Uterus (tissue), 4 donors: ENCODE data around the gene DNAJC15. TPM values are rescaled to one million over a fixed set of nuclear protein-coding genes. Genes with fewer than 3 reads are reported as not detected.

Experiments used
- DNase-seq, 2 donors: peaks; one replicate each; pipeline ENCODE4 v3.0.0-alpha.2; 2019 to 2020
- H3K27ac ChIP-seq, 2 donors: fragments of 200-600 bp; sonication (generic); 1 replicate in 1 of 2; 2 replicates in 1 of 2; pipeline ENCODE4 v1.5.1; 2016 to 2018
- H3K27me3 ChIP-seq, 2 donors: fragments of 200-600 bp; sonication (generic); one replicate each; pipeline ENCODE4 v1.5.1; 2018 to 2019; ENCODE audit warnings: control low read depth in 1 of 2
- H3K36me3 ChIP-seq, 2 donors: fragments of 200-600 bp; sonication (generic); one replicate each; pipeline ENCODE4 v1.5.1; 2019; ENCODE audit warnings: control low read depth in 1 of 2
- H3K4me1 ChIP-seq, 2 donors: fragments of 200-600 bp; sonication (generic); one replicate each; pipeline ENCODE4 v1.5.1; 2018 to 2019; ENCODE audit warnings: control low read depth in 1 of 2
- H3K4me3 ChIP-seq, 2 donors: fragments of 200-600 bp; sonication (generic); 1 replicate in 1 of 2; 2 replicates in 1 of 2; pipeline ENCODE4 v1.5.1; 2018 to 2019; ENCODE audit warnings: mild to moderate bottlenecking in 1 of 2
- H3K9me3 ChIP-seq, 2 donors: fragments of 200-600 bp; sonication (generic); one replicate each; pipeline ENCODE4 v1.5.1; 2019; ENCODE audit warnings: control low read depth in 1 of 2
- POLR2A ChIP-seq, 2 donors: fragments of 450-650 bp; IDR thresholded peaks; one replicate each; pipeline ENCODE4 v1.6.1; 2016; ENCODE audit warnings: antibody characterized with exemption in 2 of 2, mild to moderate bottlenecking in 1 of 2, moderate library complexity in 1 of 2
- intact Hi-C: fragments of 100-400 bp; cut with DNase I; formaldehyde crosslinking; loops from one replicate; pipeline ENCODE4 v1.15.1; 2023; ENCODE audit warnings: low total_unique reads
- total RNA-seq, 4 donors: library from RNA; depleted of rRNA in 3 of 4; stranded (reverse); fragments of >200 nt in 3 of 4; gene quantifications; one replicate each; pipeline versions ENCODE4 v1.1.0 to v1.2.4, GENCODE V29; 2014 to 2023
- TF ChIP-seq, protein P1 (sequence below), 4 experiments: fragments of 200-600 bp in 2 of 4; fragments of 450-650 bp in 2 of 4; sonication (generic) in 2 of 4; IDR thresholded peaks; one replicate each; pipeline ENCODE4 v1.5.1; 2016 to 2019; ENCODE audit warnings: antibody characterized with exemption in 4 of 4, mild to moderate bottlenecking in 2 of 4, moderate library complexity in 1 of 4
- donor health status: DM: yes; HTN: yes; CAD: no.

The DNAJC15 gene
- total RNA-seq, 4 donors from 2014 or later, result 3.6 to 14.5 (median 6.1) TPM

DNA sequence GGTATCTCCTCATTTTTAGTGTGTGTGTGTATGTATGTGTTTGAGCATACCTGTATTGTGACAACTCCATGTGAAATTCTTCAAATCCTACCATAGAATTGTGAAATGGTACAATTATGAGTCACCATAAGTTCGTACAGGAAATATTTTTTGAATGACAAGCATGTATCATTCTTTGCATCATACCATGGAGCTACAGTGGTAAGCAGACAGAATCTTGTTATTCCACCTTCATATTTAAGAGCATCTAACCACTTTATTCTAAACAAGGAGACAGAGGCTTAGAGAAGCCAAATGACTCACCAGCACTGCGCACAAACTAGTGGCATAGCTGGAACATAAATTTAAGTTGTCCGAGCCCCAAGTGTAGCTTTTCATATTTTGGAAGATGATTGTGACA lies 26.8 kb upstream of the DNAJC15 start:
- H3K4me3 ChIP-seq, result no peak overlapping the region
- TF ChIP-seq POLR2A (IDR thresholded peaks at IDR 0.05), result no peak
- TF ChIP-seq, protein P1, sequence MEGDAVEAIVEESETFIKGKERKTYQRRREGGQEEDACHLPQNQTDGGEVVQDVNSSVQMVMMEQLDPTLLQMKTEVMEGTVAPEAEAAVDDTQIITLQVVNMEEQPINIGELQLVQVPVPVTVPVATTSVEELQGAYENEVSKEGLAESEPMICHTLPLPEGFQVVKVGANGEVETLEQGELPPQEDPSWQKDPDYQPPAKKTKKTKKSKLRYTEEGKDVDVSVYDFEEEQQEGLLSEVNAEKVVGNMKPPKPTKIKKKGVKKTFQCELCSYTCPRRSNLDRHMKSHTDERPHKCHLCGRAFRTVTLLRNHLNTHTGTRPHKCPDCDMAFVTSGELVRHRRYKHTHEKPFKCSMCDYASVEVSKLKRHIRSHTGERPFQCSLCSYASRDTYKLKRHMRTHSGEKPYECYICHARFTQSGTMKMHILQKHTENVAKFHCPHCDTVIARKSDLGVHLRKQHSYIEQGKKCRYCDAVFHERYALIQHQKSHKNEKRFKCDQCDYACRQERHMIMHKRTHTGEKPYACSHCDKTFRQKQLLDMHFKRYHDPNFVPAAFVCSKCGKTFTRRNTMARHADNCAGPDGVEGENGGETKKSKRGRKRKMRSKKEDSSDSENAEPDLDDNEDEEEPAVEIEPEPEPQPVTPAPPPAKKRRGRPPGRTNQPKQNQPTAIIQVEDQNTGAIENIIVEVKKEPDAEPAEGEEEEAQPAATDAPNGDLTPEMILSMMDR (IDR thresholded peaks at IDR 0.05), result no peak
- no peaks in the 10 kb centered on the region for H3K36me3 ChIP-seq
- no peaks in the 10 kb centered on the region for H3K9me3 ChIP-seq
- no peaks in the 10 kb centered on the region for H3K27me3 ChIP-seq
- intact Hi-C loops, result no loop called here
- no peaks in the 10 kb centered on the region for H3K4me1 ChIP-seq
- DNase-seq, result no peak
- no peak overlapping the region for H3K27ac ChIP-seq

DNA sequence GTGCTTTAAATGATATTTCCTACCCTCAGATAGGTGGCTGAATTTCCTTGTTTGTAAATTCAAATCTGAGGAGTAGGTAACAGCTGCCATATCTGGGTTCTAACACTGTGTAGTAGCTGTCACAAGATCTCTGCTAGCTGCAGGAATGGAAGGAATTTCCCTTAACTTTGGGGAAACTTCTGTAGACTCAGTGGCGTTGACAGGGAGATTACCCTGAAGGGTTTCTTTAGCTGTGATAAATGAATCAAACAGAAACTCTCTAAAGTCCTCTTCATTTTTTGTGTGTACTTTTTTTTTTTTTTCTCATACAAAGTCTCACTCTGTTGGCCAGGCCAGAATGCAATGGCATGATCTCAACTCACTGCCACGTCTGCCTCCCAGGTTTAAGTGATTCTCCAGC lies 26.0 kb upstream of the DNAJC15 start:
- no peak for TF ChIP-seq POLR2A (IDR thresholded peaks at IDR 0.05)

DNA sequence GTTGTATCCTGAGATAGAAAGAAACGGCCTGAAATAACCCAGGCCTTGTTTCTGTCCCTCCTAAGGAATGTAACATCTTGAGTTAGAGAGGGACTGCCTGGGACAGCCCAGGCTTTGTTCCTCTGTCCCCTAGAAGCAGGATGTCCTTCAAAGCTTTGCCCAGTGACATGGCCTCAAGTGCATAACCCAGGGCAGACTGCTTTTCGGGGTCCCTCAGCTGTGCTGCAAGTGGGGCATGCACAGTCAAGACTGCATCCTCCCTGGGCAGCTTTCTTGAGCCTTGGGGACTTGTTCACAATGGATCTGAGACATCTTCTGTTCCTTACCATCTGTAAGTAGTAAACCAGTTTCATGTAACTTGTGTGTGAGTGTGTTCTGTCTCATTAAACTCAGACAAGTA lies 23.9 kb upstream of the DNAJC15 start:
- no peaks in the 10 kb centered on the region for H3K36me3 ChIP-seq
- intact Hi-C loops, result no loop called here
- DNase-seq, result no peak

More for the DNA sequence above, 26.0 kb upstream of the DNAJC15 start:
- H3K4me1 ChIP-seq, result no peaks in the 10 kb centered on the region
- no peaks in the 10 kb centered on the region for H3K27me3 ChIP-seq
- H3K36me3 ChIP-seq, result no peaks in the 10 kb centered on the region
- no peak for DNase-seq
- H3K4me3 ChIP-seq, result no peak overlapping the region
- intact Hi-C loops, result no loop called here
- H3K9me3 ChIP-seq, result no peaks in the 10 kb centered on the region
- no peak overlapping the region for H3K27ac ChIP-seq

DNA sequence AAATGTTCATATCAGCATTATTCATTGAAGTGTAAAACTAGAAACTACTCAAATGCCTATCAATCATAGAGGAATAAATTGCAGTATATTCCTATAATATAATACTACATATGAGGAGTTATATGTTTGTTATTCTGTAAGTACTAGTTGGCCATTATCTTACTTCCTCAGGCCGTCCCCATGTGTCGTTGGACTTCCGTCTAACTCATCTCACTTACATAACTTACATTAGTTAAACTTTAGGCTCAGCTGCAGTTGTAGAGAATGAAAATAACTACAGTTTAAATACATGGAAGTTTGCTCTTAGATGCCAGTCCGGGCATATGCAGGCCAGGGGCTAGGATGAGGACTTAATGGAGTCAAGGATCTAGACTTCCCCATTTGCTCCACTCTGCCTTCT lies 22.7 kb upstream of the DNAJC15 start:
- no peak for TF ChIP-seq POLR2A (IDR thresholded peaks at IDR 0.05)
- TF ChIP-seq, protein P1 (IDR thresholded peaks at IDR 0.05), result no peak
- intact Hi-C loops, result no loop called here
- Histone ChIP-seq H3K27me3 (no peaks in the 10 kb centered on the region), H3K9me3 (no peaks in the 10 kb centered on the region), H3K4me3 (no peak overlapping the region), H3K4me1 (no peaks in the 10 kb centered on the region), H3K36me3 (no peaks in the 10 kb centered on the region), H3K27ac (no peak overlapping the region)
- DNase-seq, result no peak

More for the DNA sequence above, 23.9 kb upstream of the DNAJC15 start:
- Histone ChIP-seq H3K9me3 (no peaks in the 10 kb centered on the region), H3K4me1 (no peaks in the 10 kb centered on the region), H3K4me3 (no peak overlapping the region), H3K27ac (no peak overlapping the region), H3K27me3 (no peaks in the 10 kb centered on the region)
- TF ChIP-seq, protein P1 (IDR thresholded peaks at IDR 0.05), result no peak

DNA sequence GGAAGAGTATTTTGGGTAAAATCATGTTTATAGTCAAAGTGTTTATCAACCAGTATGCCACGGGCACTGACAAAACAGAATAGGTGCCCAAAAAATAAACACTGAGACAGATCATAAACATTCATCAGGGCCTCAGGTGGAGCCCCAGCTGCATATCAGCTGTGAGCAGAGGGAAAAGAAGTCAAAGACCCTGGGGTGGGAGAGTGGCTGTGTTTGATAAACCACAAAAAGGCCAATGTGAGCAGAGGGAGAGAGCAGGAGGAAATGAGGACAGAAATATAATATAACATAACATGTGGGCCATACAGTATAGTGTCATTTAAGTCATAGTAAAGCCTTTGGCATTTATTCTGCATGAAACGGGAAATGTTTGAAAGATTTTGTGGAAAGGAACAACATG lies 21.4 kb upstream of the DNAJC15 start:
- Histone ChIP-seq H3K4me3 (no peak overlapping the region), H3K36me3 (no peaks in the 10 kb centered on the region), H3K9me3 (no peaks in the 10 kb centered on the region), H3K27ac (no peak overlapping the region), H3K27me3 (no peaks in the 10 kb centered on the region), H3K4me1 (no peaks in the 10 kb centered on the region)
- TF ChIP-seq, protein P1 (IDR thresholded peaks at IDR 0.05), result no peak
- TF ChIP-seq POLR2A (IDR thresholded peaks at IDR 0.05), result no peak
- intact Hi-C loops, result no loop called here
- no peak for DNase-seq

DNA sequence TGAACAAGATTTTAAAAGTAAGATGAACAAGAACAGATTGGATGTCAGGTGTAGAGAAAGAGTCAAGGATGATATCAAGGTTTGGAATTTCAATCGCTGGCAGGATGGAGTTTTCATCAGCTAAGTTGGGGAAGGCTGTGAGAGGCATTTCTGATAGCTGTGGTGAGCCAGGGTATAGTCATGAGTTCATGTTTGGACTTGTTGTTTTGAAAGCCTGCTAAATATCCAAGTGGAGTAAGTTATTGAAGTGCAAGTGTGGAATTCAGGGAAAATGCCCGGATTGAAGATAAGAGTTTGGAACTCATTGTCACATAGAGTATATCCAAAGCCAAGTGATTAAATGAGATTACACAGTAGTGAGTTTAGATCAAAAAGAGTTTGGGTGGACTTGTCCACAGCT lies 20.4 kb upstream of the DNAJC15 start:
- Histone ChIP-seq H3K27me3 (no peaks in the 10 kb centered on the region), H3K4me1 (no peaks in the 10 kb centered on the region), H3K36me3 (no peaks in the 10 kb centered on the region), H3K27ac (no peak overlapping the region), H3K4me3 (no peak overlapping the region), H3K9me3 (no peaks in the 10 kb centered on the region)
- no peak for TF ChIP-seq POLR2A (IDR thresholded peaks at IDR 0.05)
- TF ChIP-seq, protein P1 (IDR thresholded peaks at IDR 0.05), result no peak
- no peak for DNase-seq
- intact Hi-C loops, result no loop called here
